Measurements from ENCODE around the gene GRAMD2A. TPM values are rescaled to one million over a fixed set of nuclear protein-coding genes. Genes with fewer than 3 reads are reported as not detected.

Gene GRAMD2A
- total and polyA plus RNA-seq, 8 donors = 0.19 to 0.28 TPM; not detected in 6

DNA sequence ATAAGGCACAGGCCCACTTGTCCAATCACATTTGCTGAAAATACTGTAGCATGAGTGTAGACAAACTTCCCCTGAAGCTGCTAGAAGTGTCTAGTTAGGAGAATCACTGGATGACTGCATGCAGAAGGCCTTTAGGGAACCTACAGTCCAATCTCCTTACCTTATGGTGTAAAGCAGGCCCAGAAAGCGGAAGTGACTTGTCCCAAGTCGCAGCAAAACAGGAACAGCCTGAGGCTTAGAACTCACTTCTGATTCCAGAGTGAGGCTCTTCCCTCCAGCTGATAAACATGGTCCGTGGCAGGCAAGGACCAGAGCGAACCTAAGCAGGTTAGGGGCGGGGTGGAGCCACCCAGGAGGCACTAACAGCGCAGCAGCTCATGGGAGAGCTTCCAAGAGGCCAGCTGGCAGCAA, 2.5 kb downstream of the GRAMD2A start:
- Histone ChIP-seq H3K36me3 (no peaks in the 10 kb centered on the region), H3K4me3 (no peak overlapping the region), H3K4me1 (no peaks in the 10 kb centered on the region), H3K27me3 (peaks cover 0 to 3% (median 0%) of the 10 kb centered on the region in 4 donors), H3K9me3 (no peaks in the 10 kb centered on the region), H3K27ac (no peak overlapping the region)
- DNase-seq (no peak), FAIRE-seq (no peak), ATAC-seq (peak in 2 of 4 donors; percentile 15 to 38)
- WGBS, 2 donors = 77 to 81% methylated on average over 6 of the region's 6 CpGs
- no peak for TF ChIP-seq CTCF (IDR thresholded peaks at IDR 0.05)
- intact Hi-C loops (cut with DNase I) = loop anchor here in 1 of 3 donors (5.0 kb wide), 1 partner anchor 92 kb away; no protein-coding TSS in a partner anchor

- peaks cover 0 to 3% (median 0%) of the 10 kb centered on the region in 4 donors for H3K27me3 ChIP-seq
- FAIRE-seq = no peak
- DNase-seq = no peak
- H3K4me3 ChIP-seq = no peak overlapping the region
- H3K4me1 ChIP-seq = no peaks in the 10 kb centered on the region
- intact Hi-C loops (cut with DNase I) = no loop called here
- H3K36me3 ChIP-seq = no peaks in the 10 kb centered on the region
- no peak for ATAC-seq
- no peak overlapping the region for H3K27ac ChIP-seq
- WGBS, 2 donors = 72 to 73% methylated on average over 8 of the region's 8 CpGs
- no peaks in the 10 kb centered on the region for H3K9me3 ChIP-seq
- TF ChIP-seq CTCF (IDR thresholded peaks at IDR 0.05) = no peak
Observed at GRCh38 chr15:72193836-72194396, 3.7 kb downstream of the GRAMD2A start.

DNA sequence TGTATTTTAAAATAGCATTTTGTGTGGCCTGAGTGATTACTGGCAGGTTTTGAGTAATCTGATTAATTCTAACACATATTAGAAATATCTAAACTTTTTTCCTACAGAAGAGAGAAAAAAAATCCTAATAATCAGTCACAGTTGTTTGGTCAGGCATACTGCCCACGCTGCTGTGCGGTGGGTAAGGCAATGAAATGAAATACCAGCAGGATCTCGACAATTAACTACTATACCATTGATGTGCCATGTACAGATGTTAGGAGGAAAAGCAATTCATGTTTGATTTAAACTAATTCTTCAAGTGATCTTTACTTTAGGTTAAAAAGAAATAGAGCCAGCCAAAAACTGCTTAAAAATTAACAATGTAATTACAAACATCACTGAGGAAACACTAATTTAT, 5.2 kb downstream of the GRAMD2A start:
- H3K9me3 ChIP-seq = no peaks in the 10 kb centered on the region
- H3K27ac ChIP-seq = no peak overlapping the region
- ATAC-seq (no peak), FAIRE-seq (no peak), DNase-seq (no peak)
- no peak overlapping the region for H3K4me3 ChIP-seq
- no peak for TF ChIP-seq CTCF (IDR thresholded peaks at IDR 0.05)
- 21 to 27% methylated on average over 3 of the region's 3 CpGs for WGBS, 2 donors
- intact Hi-C loops (cut with DNase I) = no loop called here
- no peaks in the 10 kb centered on the region for H3K4me1 ChIP-seq
- peaks cover 0 to 11% (median 0%) of the 10 kb centered on the region in 4 donors for H3K27me3 ChIP-seq
- no peaks in the 10 kb centered on the region for H3K36me3 ChIP-seq

- Histone ChIP-seq H3K36me3 (no peaks in the 10 kb centered on the region), H3K4me3 (no peak overlapping the region), H3K27me3 (peaks cover 0 to 8% (median 0%) of the 10 kb centered on the region in 4 donors), H3K4me1 (no peaks in the 10 kb centered on the region), H3K9me3 (no peaks in the 10 kb centered on the region), H3K27ac (no peak overlapping the region)
- DNase-seq (no peak), ATAC-seq (no peak), FAIRE-seq (no peak)
- no peak for TF ChIP-seq CTCF (IDR thresholded peaks at IDR 0.05)
- 65 to 68% methylated on average over 2 of the region's 2 CpGs for WGBS, 2 donors
- intact Hi-C loops (cut with DNase I) = no loop called here
Observed at GRCh38 chr15:72189250-72189902, 8.2 kb downstream of the GRAMD2A start.
